Vagina (tissue), 2 donors: ENCODE measurements around the gene CDK5R2.

Source experiments
- POLR2A ChIP-seq, 2 donors: fragments of 450-650 bp; IDR thresholded peaks; one replicate each; pipeline ENCODE4 v1.6.1; 2017; ENCODE audit warnings: antibody characterized with exemption in 2 of 2, mild to moderate bottlenecking in 2 of 2, moderate library complexity in 2 of 2
- POLR2AphosphoS5 ChIP-seq, 2 donors: sonication (generic); formaldehyde crosslinking; IDR thresholded peaks; one replicate each; pipeline ENCODE4 v1.9.0; 2017; ENCODE audit warnings: antibody characterized with exemption in 2 of 2, mild to moderate bottlenecking in 2 of 2, low read depth in 1 of 2; ENCODE audit not compliant: insufficient read depth in 1 of 2
- TF ChIP-seq, protein P1 (sequence below), 3 experiments: fragments of 450-650 bp in 2 of 3; fragments of 200-600 bp in 1 of 3; sonication (generic) in 1 of 3; IDR thresholded peaks; one replicate each; pipeline ENCODE4 v1.5.1; 2017 to 2019; ENCODE audit warnings: antibody characterized with exemption in 3 of 3, mild to moderate bottlenecking in 2 of 3, moderate library complexity in 2 of 3

DNA sequence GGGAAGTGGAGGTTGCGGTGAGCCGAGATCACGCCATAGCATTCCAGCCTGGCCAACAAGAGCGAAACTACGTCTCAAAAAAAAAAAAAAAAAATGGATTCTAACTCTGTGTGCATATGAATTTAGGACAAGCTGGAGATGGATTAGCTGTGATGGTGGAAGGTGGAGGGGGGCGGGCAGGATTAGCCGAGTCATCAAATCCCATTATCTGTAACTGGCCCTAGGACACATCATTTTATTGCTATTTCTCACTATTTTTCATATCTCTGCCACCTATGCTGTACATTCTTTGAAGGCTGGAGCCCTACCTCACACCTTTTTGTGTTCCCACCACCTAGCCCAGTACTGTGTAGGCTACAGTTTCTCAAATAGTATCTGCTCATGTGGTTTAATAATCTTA is 7.3 kb upstream of the CDK5R2 start:
- TF ChIP-seq, protein P1, sequence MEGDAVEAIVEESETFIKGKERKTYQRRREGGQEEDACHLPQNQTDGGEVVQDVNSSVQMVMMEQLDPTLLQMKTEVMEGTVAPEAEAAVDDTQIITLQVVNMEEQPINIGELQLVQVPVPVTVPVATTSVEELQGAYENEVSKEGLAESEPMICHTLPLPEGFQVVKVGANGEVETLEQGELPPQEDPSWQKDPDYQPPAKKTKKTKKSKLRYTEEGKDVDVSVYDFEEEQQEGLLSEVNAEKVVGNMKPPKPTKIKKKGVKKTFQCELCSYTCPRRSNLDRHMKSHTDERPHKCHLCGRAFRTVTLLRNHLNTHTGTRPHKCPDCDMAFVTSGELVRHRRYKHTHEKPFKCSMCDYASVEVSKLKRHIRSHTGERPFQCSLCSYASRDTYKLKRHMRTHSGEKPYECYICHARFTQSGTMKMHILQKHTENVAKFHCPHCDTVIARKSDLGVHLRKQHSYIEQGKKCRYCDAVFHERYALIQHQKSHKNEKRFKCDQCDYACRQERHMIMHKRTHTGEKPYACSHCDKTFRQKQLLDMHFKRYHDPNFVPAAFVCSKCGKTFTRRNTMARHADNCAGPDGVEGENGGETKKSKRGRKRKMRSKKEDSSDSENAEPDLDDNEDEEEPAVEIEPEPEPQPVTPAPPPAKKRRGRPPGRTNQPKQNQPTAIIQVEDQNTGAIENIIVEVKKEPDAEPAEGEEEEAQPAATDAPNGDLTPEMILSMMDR (IDR thresholded peaks at IDR 0.05), result no peak
- no peak for TF ChIP-seq POLR2A (IDR thresholded peaks at IDR 0.05)
- TF ChIP-seq POLR2AphosphoS5 (IDR thresholded peaks at IDR 0.05; ENCODE audit: insufficient read depth in 1 of 2, low read depth in 1 of 2), result no peak
